Fibroblast of the conjunctiva (primary cell): Measurements from ENCODE around the gene HLA-A.
"Not testable (repeated sequence)": the region's sequence is repeated elsewhere in the genome, so short reads cannot be mapped to it uniquely, and the experiment has no call there.

Experiments used
- DNase-seq: peaks from one replicate; pipeline ENCODE4 v3.0.0-alpha.2; 2010; ENCODE audit warnings: low read depth

The HLA-A gene

GRCh38 chr6:29961966-29962365 lies 19.6 kb downstream of the HLA-A start:
- no peak for DNase-seq

DNA sequence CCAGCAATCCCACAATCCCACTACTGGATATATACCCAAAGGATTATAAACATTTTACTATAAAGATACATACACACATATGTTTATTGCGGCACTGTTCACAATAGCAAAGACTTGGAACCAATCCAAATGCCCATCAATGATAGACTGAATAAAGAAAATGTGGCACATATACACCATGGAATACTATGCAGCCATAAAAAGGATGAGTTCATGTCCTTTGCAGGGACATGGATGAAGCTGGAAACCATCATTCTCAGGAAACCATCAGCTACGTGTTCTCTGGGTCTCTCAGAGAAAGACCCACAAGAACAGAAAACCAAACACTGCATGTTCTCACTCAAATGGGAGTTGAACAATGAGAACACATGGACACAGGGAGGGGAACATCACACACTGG lies 21.4 kb downstream of the HLA-A start:
- not testable (repeated sequence) for DNase-seq

DNA sequence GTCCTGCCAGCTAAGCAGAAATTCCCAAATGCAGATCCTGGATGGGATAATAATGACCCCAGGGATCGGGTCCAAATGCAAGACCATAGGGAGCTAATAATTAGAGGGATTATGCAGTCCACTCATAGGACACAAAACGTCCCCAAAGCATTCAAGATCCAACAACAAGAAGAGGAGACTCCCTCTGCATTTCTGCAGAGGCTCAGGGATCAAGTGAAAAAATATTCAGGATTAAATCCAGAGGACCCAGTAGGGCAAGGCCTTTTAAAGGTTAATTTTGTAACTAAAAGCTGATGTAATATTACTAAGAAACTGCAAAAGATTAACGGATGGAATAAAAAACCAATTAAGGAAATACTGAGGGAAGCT lies 22.2 kb downstream of the HLA-A start:
- no peak for DNase-seq

GRCh38 chr6:29964887-29965562 lies 22.7 kb downstream of the HLA-A start:
- DNase-seq, result peak; percentile 65

DNA sequence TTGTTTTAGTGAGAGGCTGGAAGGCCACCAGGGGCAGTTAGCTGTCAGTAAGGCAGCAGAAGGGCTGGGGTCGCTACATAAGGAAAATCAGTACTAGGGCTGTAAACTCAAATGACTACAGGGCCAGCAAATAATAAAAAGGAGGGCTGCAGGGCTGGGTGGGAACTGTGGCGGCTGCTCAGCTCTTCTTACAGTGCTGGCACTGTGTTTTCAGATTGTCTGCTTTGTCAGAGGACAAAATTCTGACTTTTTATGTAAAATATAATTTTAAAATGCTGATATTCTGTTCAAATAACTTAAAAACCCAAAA lies 23.2 kb downstream of the HLA-A start:
- DNase-seq, result no peak

GRCh38 chr6:29965873-29966601 lies 23.7 kb downstream of the HLA-A start:
- DNase-seq, result peak; percentile 29

- DNase-seq, result no peak
Observed at GRCh38 chr6:29967379-29968010, 25.2 kb downstream of the HLA-A start.

DNA sequence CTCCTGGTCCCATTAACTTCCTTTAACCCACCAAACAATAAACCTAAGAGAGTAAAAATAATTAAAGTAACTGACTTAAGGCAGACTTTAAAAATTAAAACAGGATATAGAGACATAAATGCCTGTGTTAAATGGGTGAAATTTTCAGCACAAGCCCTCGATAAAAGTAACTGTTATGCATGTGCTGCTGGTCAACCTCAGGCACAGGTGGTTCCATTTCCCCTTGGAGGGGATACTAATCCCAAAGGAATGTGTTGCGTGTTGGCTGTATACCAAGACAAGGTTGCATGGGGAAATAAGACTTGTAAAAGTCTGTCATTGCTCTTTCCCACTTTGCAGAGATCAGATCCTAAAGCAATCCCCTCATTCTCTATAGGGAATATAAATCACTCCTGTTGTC lies 25.8 kb downstream of the HLA-A start:
- DNase-seq, result no peak

DNA sequence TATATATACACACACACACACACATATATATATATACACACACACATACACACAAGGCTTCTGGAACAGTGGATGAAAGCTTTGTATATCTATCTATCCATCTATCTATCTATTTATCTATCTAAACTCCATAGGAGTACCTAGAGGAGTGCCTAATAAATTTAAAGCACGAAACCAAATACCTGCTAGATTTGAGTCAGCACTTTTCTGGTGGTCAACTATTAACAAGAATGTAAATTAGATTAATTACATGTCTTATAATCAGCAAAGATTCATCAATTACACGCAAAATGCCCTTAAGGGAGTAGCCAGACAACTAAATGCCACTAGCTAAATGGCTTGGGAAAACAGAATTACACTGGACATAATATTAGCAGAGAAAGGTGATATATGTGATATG lies 26.6 kb downstream of the HLA-A start:
- no peak for DNase-seq

GRCh38 chr6:29970711-29971110 lies 28.4 kb downstream of the HLA-A start:
- no peak for DNase-seq

DNA sequence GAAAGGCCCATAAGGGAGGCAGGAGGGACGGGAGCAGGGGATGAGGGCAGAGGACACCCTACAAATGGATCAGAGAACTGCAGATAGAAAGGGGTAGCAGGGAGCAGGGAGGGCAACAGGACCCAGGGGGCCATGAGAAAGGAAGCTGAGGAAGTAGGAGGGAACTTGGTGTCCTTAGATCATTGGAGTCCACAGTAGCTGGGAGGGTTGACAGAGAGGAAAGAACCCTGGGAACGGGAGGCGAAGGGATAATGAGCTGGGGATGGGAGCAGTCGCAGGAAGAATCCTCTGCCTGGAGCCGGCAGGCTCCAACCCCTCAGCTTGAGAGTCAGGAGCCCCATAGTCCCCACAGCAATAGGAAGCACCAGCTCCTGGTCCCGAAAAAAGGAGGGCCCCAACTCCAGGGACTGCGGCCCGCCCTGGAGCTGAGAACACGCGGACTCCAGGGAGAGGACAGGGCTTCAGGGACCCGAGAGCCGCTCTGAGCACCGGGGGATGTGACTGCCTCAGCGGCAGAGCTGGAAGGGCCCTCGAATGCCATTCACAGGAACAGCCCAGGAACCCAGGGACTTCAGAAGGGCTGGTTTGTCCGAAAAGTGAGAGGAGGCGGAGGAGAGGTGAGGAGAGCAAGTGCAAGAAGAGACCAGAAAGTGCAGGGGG lies 32.7 kb downstream of the HLA-A start:
- no peak for DNase-seq

- no peak for DNase-seq
Observed at GRCh38 chr6:29975561-29975907, 33.2 kb downstream of the HLA-A start.

DNA sequence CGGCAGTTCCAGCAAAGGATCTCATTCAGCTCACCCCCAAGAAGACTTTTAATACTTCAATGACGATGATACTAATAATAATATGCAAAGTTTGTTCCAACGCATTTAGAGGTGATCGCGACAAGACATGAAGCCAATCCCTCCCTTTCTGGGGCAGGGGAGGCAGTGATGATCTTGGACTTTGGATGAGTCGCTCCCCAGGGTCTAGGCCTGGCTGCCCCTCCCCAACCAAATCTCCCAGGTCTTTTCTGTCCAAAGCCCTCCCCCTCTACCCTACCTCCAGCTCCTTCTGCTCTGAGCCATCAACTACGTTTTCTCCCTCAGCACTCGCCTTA lies 33.9 kb downstream of the HLA-A start:
- DNase-seq, result no peak

GRCh38 chr6:29976588-29977424 lies 34.5 kb downstream of the HLA-A start:
- DNase-seq, result no peak

DNA sequence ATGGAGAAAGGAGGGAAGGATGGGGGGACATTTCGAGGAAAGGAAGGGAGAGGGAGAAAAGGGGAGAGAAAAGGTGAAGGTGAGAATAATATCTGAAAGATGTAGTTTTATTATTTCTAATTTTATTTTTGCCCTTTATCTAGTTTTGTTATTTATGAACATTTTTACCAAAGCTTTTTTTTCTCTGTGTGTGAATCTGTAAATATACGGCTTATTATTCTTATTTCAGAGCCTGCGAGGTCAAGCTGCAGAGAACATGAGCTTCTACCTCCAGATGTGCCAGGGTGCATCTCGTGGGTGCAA lies 35.0 kb downstream of the HLA-A start:
- DNase-seq, result no peak

DNA sequence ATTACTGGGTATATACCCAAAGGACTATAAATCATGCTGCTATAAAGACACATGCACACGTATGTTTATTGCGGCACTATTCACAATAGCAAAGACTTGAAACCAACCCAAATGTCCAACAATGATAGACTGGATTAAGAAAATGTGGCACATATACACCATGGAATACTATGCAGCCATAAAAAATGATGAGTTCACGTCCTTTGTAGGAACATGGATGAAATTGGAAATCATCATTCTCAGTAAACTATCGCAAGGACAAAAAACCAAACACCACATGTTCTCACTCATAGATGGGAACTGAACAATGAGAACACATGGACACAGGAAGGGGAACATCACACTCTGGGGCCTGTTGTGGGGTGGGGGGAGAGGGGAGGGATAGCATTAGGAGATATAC lies 37.7 kb downstream of the HLA-A start:
- DNase-seq, result not testable (repeated sequence)

DNA sequence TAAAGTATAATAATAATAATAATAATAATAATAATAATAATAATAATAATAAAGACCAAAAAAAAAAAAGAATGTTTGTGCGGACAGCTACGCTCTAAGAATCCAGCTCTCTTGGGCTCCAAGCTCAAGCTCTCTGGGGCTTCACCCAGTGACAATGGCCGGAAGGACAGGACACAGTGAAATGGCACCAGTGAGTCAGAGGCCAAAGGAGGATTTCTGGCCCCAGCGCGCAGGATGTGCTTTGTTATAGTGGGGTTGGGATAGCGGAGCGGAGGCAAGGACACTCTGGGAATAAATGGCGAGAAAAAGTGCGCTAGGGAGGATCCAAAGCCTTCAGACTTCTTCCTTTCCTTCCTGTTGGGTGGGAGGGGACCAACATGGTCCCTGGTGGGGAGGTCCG lies 38.2 kb downstream of the HLA-A start:
- DNase-seq, result no peak

GRCh38 chr6:29981211-29981812 lies 39.0 kb downstream of the HLA-A start:
- no peak for DNase-seq

- no peak for DNase-seq
Observed at GRCh38 chr6:29982097-29982496, 39.8 kb downstream of the HLA-A start.

GRCh38 chr6:29984232-29984631 lies 41.9 kb downstream of the HLA-A start:
- DNase-seq, result no peak

- no peak for DNase-seq
Observed at GRCh38 chr6:29984992-29985391, 42.7 kb downstream of the HLA-A start.

- no peak for DNase-seq
Observed at GRCh38 chr6:29986179-29986781, 43.9 kb downstream of the HLA-A start.
